ENCODE data around the gene CEP170B.
A peak's percentile ranks its signal among the peaks of the same experiment; 100 is the strongest.
"Not testable (repeated sequence)": the region's sequence is repeated elsewhere in the genome, so short reads cannot be mapped to it uniquely, and the experiment has no call there.

CEP170B gene

DNA sequence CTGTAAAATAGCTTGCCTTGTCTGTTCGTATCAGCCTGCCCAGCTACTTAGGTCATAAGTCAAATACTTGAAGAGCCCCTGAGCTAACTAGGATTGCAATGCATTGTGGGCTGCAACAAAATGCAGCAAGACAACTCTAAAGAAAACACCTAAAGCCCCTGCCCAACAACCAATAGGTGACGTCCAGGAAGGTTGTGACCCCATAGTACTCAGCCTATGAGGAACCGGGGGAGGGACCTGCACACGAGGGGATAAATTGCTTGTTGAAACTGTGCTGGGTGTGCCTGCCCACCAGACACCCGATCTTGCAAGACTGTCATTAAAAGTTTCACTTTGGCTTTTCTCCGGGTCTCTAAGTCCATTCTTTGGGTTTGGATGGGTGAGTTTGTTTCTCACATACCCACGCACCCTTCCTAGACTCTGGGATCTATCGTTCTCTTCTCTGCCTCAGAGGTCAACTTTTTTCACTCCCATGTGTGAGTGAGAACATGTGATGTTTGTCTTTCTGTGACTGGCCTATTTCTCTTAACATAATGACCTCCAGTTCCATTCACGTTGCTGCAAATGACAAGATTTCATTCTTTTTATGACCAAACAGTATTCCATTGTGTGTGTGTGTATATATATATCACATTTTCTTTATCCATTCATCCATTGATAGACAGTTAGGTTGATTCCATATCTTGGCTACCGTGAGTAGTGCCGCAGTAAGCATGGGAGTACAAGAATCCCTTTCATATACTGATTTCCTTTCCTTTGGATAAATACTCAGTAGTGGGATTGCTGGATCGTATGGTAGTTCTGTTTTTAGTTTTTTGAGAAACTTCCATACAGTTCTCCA is 54.3 kb downstream of the CEP170B start:
- DNase-seq, result not testable (repeated sequence)

DNA sequence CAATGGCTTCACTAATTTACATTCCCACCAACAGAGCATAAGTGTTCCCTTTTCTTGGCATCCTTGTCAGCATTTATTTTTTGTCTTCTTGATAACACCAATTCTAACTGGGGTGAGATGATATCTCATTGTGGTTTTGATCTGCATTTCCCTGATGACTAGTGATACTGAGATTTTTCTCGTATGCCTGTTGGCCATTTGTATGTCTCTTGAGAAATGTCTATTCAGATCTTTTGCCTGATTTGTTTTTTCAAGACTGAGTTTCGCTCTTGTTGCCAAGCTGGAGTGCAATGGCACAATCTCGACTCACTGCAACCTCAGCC is 54.9 kb downstream of the CEP170B start:
- DNase-seq, result no peak

DNA sequence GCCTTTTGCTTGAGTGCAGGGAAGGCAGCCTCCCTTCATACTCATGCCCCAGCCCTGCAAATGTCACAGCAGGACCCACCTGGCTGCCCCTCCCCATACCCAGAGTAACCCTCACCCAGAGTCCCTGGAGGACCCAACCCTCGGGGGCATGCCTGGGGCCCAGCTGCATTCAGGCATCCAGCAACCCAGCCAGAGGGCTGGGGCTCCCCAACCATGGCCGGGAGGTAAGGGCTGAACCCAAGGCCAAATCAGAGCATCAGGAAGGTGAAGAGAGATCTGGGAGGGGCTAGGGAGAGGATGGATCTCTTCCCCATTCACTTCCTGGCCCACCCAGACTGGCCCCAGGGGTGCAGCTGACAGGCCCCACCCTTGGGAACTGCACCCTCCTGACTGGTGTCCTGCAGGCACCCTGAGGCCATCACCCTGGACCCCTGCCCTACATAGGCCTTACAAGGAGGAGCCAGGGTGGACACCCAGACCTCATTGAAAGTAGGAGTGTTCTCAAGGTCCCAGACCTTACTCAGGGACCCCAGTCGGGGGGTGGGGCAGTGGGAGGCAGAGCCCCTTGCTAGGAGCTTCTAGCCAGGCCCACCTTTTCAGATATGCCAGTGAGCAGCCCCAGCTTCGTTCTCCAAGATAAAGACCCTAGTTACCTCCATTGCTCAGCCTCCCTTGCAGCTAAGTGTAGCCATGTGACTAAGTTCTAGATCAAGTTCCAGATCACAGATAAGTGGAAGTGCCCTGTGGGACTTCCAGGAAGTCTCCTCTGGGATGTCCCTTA is 58.8 kb downstream of the CEP170B start:
- DNase-seq, result no peak

DNA sequence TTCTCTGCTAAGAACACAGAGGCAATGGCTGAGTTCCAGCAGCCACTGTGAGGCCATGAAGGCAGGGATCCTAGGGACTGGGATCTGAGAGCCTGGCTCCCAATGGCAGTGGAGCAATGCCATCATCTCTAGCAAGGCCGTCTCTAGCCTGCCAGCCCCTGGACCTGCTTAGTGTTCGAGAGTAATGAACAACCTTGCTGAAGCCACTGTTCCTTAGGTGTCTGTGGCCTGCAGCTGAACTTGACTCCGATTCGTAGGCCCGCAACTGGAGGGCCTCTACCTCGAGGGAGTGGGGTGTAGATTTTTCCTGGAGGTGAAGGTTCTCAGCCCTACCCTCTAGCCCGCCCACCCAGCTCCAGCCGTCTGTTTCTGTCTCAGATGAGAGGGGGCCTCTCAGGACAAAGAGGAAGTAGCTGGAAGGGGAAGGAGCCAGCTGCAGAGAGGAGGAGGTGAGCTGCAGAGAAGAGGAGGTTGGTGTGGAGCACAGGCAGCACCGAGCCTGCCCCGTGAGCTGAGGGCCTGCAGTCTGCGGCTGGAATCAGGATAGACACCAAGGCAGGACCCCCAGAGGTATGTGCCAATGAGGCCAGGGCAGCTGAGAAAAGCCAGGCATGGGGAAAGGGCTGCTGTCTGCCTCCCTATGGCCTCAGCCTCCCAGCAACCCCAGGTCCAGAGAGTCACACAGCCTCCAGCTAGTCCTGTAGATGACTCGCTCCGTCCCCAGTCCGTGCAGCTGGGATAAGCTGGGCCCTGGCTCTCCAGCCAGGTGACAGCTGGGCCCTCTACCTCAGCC is 59.5 kb downstream of the CEP170B start, which contains the start of gene PLD4:
Gene PLD4 (plus strand): TSS at position 459 of the 793 bp plus-strand sequence. CDS start 2,262 bp downstream, outside the sequence.
- DNase-seq, result no peak

DNA sequence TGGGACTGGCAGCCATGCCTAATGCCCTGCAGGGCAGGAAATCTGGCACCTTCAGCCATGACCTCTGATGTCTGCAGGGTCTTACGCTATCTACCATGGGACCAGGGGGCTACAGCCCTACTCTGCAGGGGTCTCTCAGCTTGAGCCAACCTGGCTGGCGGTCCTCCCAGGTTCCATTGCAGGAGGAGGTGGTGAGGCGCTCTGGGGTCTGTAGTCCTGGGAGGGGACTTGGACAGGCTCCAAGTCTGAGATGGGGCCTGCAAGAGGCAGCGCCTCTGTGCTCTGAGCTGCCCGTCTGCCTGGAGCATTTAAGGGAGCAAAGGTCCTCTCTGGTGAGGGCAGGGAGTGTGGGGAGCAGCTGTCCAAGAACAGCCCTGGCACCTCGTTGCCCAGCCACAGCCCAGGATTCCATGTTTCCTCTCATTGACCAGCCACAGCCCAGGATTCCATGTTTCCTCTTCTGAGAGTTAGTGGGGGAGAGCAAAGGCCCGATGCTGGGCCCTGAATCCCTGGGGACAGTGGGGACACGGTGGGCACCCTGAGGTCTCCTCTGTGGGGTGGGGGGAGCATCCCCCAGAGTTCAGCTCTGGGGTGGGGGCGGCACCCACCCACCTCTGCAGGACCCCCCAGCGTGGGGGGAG is 60.3 kb downstream of the CEP170B start:
- no peak for DNase-seq

DNA sequence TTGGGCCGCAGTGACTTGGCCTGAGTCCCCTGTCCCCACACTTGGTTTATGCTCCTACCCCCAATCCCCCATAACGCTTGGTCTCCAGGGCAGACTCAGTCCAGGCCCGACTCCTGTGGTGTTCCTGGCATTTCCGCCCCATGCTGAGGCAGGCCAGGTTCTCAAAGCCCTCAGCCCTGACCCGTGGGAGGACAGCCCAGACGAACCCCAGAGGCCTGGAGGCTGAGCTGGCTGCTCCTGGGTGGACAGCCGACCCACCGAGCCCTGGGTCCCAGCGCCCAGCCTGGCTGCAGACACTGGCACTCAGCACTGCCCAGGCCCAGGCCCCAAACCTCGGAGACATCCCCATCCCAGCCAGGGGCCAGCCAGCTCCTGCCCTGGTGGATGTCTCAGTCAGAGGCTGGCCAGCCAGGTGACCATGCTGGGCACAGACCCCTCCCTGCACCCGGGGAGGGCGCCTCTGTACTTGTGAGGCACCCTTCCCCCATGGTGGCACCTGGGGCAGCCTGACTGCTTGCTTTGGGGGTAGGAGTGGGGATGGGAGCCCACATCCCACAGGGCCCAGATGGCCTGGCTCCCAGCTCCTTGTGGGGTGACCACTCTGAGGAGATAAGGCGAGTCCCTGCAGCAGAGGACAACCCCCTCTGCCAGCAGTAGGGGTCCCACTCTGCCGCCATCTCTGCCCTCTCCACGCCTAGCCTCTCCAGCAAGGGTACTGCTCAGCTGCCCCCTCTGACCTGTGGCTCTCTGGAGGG is 61.0 kb downstream of the CEP170B start:
- no peak for DNase-seq

DNA sequence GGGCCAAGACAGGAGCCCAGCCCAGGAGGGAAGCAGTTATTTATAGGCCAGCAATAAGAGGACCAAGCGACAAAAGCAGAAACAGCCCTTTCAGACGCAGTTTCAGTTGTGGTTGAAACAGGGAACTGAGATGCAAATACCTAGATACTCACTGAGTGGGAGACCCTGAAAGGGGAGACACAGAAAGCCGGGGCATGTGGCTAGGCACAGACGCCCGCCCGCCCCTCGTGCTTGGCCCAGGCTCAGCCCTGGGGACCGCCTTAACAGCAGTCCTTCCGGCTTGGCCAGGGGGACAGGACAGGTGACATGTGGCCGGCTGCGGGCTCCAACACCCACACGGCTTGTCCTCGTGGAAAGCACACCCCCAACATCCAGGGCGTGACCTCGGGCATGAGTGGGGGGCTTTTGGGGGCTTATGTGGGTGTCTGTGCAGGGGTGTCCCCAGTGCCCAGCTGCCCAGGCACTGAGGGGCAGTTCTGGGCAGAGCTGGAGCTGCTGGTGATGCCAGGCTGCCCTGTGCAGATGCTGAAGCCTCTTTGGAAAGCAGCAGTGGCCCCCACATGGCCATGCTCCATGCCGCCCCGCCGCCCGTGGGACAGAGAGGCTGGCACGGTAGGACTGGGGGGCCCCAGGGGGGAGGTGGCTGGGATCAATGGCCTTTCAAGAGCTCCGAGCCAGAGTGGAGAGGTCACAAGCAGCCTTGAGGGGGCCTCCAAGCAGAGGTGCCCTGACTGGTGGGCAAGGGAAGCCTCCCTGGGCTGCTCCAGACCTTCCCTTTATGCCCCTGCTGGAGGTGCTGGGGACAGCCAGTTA is 61.8 kb downstream of the CEP170B start:
- no peak for DNase-seq

DNA sequence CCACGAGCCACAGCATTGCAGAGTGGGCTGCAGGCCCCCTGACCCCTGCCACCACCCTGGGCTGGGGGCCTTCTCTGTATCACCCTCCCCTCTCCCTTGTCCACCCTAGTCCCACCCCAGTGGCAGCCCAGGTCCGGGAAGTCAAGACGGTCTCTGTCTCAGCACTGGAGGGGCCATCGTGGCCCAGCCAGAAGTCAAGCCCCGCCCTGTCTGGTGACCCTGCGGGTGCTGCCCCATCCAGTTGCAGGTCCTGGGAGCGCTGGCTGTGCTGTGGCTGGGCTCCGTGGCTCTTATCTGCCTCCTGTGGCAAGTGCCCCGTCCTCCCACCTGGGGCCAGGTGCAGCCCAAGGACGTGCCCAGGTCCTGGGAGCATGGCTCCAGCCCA is 62.4 kb downstream of the CEP170B start:
- DNase-seq, result no peak

DNA sequence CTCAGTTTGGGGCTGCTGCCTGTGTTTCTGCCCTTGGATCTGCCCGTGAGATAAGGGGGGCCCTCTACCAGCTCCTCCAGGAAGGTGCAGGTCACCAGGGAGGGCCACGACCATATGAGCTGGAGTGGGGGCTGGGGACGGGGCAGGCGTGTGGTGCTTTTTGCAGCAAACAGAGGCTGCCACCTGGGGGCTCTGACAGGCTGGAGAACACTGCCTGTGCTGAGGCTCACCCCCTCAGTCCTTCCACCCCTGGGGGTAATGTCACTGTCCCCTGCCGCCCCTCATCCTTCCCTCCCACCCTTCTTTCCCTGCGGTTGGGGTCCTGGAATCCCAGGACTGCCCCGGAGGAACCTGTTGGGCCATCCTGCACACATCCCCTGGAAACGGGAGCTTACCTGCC is 62.8 kb downstream of the CEP170B start:
- no peak for DNase-seq

DNA sequence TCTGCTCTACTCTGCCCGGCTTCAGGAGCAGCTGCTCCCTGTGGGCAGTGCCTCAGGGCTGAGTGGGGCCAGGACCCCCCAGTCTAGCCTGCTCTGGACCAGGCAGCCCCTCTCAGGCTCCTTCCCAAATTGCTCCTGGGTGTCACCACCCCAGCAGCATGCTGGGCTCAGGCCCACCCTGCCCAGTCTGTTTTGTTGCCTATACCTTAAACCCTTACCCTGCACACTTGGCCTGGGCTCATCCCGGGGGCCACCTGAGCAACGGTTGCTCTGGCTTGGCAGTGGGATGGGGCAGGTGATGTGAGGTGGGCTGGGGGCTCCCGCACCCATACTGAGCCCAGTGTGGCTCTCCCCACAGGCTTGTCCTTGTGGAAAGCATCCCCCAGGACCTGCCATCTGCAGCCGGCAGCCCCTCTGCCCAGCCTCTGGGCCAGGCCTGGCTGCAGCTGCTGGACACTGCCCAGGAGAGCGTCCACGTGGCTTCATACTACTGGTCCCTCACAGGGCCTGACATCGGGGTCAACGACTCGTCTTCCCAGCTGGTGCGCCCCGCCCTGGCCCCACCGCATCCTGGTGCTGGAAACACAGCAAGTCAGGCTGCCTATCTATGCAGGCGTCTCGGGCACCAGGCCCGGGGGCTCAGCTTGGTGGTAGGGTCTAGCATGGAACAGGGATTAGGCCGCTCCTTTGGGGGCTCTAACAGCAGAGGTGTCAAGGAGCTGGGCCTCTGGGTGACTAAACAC is 63.5 kb downstream of the CEP170B start:
- no peak for DNase-seq

DNA sequence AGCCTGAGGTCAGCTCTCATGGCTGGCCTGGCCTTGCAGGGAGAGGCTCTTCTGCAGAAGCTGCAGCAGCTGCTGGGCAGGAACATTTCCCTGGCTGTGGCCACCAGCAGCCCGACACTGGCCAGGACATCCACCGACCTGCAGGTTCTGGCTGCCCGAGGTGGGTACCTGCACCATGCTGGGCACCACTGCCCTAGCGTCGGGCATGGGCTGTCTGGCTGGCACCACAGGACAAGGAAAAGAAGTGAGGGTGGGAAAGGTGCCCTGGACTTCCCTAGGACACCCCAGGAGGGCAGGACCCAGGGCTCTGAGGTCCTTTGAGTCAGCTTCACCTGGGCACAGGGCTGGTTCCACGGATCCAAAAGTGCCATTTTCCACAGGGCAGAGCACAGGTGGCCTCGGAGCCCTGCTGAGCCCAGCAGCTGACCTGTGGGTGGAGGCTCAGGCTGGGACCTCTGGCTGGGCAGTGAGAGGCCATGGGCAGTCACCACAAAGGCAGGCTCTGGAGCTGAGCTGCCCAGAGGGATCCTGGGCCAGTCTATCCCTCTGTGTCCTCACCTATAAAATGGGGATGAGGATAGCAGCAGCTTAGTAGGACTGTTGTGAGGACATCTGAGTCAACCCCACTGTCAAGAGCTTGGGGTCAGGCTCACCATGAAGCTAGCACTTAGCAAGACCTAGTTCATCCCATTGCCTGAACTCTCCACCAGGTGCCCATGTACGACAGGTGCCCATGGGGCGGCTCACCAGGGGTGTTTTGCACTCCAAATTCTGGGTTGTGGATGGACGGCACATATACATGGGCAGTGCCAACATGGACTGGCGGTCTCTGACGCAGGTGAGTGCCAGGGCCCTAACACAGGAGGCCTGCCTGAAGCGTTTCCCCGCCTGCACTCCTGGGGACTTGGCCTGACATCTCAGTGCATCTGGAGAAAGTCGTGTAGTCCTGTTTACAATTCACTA is 64.5 kb downstream of the CEP170B start:
- DNase-seq, result no peak

DNA sequence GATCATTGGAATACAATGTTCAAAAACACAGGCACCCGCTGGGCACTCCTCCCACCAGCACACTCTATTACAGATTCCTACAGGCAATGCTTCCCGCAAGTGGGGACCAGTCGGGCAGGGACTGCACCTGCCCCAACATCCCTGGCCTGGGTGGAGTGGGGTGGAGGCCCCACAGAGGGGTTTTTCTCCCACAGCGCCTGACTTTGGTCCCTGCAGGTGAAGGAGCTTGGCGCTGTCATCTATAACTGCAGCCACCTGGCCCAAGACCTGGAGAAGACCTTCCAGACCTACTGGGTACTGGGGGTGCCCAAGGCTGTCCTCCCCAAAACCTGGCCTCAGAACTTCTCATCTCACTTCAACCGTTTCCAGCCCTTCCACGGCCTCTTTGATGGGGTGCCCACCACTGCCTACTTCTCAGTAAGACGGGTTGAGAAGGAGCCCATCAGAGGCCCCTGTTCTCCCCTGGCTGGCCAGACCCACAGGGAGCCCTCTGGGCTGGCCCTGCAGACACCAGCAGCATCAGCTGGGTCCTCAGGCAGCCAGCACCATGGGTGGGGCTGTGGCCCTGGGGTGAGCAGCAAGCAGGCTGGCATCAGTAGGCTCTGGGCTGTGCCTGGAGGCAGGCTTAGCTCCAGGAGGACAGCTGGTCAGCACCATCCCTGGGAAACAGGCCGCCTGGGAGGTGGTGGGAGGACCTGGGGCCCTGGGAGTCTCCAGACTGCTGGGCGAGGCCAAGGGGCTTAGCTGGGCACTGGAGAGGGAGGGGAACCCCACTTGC is 65.6 kb downstream of the CEP170B start:
- no peak for DNase-seq

DNA sequence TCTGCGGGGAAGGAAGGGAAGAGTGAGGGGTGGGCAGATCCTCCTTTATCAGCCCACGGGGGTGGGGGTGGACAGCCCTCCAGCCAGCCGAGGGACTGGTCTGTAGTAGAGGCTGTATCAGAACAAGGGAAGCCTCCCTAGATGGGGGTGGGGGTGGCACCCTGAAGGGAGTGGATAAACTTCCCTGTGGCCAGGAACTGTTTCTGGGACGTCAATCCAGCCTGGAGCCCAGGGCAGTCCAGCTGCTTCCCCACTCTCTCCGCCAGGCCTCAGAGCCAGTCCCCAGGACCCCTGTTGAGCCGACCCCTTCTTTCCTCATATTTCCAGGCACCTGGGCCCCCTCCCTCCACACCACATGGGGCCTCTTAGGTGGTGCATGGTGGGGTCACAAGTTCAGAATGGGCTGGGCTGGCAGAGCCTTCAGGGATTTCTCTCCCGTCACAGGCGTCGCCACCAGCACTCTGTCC is 66.3 kb downstream of the CEP170B start:
- DNase-seq, result no peak

DNA sequence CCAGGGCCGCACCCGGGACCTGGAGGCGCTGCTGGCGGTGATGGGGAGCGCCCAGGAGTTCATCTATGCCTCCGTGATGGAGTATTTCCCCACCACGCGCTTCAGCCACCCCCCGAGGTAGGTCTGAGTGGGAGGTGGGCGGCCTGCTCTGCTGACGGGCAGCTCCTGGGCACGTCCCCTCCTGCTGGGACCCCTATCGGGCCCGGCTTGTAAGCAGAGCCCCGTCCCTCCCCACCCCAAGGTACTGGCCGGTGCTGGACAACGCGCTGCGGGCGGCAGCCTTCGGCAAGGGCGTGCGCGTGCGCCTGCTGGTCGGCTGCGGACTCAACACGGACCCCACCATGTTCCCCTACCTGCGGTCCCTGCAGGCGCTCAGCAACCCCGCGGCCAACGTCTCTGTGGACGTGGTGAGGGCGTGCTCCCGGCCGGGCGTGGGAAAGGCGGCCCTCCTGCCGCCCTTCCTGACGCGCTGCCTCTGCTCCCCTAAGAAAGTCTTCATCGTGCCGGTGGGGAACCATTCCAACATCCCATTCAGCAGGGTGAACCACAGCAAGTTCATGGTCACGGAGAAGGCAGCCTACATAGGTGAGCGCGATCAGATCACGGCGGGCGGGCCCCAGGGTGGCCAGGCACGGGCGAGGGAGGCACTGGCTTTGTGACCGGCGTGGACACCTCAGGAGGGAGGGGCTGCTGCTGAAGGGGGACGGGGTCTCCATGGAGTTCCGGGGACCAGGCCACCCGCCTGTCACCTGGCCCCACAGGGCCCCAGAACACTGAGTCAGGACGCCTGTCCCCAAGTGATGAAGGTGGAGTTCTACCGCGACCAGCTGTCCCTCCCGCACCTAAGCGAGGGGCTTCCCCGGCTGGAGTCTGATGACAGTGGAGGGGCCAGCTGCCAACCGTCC is 67.0 kb downstream of the CEP170B start:
- DNase-seq, result no peak

DNA sequence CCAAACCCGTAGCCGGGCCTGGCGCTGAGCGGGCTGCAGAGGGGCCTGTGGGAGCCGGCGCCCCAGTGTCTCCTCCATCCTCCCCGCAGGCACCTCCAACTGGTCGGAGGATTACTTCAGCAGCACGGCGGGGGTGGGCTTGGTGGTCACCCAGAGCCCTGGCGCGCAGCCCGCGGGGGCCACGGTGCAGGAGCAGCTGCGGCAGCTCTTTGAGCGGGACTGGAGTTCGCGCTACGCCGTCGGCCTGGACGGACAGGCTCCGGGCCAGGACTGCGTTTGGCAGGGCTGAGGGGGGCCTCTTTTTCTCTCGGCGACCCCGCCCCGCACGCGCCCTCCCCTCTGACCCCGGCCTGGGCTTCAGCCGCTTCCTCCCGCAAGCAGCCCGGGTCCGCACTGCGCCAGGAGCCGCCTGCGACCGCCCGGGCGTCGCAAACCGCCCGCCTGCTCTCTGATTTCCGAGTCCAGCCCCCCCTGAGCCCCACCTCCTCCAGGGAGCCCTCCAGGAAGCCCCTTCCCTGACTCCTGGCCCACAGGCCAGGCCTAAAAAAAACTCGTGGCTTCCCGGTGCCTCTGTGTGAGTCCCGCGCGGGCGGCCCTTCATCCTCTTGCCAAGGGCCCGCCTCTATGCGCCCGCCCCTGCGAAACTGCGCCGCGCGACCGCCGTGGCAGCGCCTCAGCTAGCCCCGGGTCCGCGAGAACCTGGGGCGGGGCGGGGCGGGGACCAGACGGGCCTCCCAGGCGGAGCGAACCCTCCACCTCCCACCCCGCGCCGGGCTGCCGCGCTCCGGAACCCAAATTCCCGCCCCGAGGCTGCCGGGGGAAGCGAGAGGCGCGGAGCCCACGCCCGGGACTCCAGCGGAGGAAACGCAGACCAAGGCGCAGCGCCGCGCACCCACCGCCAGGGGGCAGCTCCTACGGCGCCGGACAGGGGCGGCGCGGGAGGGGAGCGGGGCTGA is 67.9 kb downstream of the CEP170B start:
- peak; percentile 69 to 88 (median 76) for DNase-seq
